ENCODE results near the gene KRT82.

The KRT82 gene

DNA sequence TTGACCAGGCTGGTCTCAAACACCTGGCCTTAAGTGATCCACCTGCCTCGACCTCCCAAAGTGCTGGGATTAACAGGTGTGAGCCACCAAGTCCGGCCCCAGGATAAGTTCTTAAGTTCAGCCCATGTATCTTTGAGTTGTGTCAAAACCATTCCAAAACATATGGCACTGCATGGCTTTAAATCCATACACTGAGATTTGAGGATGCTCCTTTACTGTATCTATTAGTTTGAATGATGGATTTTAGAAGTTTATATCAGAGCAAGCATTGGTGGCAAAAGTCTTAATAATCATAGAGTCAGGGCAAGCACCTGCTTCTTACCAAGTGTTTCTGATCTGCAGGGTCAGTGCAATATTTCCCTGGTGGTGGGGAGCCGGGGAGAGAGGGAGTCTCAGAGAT lies 39.7 kb upstream of the KRT82 start:
- TF ChIP-seq, protein P1, sequence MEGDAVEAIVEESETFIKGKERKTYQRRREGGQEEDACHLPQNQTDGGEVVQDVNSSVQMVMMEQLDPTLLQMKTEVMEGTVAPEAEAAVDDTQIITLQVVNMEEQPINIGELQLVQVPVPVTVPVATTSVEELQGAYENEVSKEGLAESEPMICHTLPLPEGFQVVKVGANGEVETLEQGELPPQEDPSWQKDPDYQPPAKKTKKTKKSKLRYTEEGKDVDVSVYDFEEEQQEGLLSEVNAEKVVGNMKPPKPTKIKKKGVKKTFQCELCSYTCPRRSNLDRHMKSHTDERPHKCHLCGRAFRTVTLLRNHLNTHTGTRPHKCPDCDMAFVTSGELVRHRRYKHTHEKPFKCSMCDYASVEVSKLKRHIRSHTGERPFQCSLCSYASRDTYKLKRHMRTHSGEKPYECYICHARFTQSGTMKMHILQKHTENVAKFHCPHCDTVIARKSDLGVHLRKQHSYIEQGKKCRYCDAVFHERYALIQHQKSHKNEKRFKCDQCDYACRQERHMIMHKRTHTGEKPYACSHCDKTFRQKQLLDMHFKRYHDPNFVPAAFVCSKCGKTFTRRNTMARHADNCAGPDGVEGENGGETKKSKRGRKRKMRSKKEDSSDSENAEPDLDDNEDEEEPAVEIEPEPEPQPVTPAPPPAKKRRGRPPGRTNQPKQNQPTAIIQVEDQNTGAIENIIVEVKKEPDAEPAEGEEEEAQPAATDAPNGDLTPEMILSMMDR (IDR thresholded peaks at IDR 0.05; ENCODE audit: low read depth, low read length), result no peak
- H3K4me3 ChIP-seq (ENCODE audit: low read depth, low read length), result no peak overlapping the region

DNA sequence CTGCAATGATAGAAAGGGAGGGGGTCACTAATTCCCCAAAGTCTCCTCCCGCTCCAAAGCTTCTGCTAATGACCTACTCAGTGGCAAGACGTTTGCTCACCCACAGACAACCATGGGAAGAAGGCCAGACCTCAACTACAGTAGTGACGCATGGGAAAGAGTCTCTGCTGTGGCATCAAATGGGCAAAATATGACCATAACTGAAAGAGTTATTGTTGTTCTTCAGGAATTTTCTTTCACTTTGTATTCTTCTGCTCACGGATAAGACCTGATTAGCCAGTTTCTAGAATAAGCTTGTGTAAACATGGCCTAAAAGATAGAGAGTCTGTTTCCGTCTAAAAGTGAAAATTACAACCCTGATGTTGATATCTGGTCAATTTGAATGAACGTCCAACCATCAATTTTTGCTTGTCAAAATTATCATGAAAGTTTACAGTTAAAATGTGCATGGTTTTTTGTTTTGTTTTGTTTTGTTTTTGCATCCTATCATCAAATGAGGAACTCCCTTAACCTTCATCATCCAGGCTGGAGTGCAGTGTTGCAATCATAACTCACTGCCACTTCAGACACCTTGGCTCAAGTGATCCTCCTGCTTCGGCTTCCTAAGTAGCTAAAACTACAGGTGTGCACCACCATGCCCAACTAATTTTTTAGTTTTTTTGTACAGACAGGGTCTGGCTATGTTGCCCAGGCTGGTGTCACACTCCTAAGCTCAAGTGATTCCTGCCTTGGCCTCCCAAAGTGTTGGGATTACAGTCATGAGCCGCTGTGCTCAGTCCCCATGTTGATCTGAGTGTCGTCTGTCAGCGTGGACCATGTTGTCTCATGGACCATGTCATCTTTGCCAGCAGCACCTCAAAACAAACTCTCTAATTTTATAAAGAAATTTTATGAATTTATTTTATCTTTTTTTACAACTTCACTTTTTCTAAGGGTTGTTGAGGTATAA lies 38.8 kb upstream of the KRT82 start:
- no peak overlapping the region for H3K4me3 ChIP-seq (ENCODE audit: low read depth, low read length)
- TF ChIP-seq, protein P1 (IDR thresholded peaks at IDR 0.05; ENCODE audit: low read depth, low read length), result no peak

DNA sequence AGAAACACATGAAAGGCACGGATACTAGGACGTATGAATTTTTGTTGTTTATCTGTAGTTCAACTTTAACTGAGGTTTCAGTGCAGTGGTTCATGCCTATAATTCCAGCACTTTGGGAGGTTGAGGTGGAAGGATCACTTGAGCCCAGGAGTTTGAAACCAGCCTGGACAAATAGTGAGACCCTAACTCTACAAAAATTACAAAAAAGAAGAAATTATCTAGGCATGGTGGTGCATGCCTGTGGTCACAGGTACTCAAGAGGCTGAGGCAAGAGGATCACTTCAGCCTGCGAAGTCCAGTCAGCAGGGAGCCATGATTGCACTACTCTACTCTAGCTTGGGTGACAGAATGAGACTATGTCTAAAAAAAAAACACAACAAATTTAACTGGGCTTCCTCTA lies 37.8 kb upstream of the KRT82 start:
- TF ChIP-seq, protein P1 (IDR thresholded peaks at IDR 0.05; ENCODE audit: low read depth, low read length), result no peak
- H3K4me3 ChIP-seq (ENCODE audit: low read depth, low read length), result no peak overlapping the region

DNA sequence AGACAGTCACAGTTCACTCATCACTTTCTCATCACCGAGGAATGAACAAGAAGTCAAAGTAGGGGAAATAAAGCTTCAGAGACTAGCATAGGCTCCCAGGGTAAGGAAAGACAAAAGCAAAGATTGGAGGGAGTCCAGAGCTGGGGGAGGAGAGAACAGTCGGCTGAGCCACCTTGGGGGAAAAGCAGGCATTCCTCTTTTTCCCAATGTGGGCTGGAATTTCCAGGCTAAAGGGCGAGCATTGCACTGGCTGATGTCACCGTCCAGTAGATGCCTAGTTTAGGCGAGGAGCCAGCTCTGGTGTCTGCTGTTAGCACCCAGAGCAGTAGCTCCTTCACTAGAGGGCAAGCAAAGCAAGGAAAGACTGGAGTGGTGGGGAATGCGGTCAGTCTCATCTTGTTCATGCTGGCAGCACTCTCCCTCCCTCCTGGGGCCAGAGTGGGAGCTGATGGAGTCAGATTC lies 36.5 kb upstream of the KRT82 start:
- TF ChIP-seq, protein P1 (IDR thresholded peaks at IDR 0.05; ENCODE audit: low read depth, low read length), result no peak
- no peak overlapping the region for H3K4me3 ChIP-seq (ENCODE audit: low read depth, low read length)

DNA sequence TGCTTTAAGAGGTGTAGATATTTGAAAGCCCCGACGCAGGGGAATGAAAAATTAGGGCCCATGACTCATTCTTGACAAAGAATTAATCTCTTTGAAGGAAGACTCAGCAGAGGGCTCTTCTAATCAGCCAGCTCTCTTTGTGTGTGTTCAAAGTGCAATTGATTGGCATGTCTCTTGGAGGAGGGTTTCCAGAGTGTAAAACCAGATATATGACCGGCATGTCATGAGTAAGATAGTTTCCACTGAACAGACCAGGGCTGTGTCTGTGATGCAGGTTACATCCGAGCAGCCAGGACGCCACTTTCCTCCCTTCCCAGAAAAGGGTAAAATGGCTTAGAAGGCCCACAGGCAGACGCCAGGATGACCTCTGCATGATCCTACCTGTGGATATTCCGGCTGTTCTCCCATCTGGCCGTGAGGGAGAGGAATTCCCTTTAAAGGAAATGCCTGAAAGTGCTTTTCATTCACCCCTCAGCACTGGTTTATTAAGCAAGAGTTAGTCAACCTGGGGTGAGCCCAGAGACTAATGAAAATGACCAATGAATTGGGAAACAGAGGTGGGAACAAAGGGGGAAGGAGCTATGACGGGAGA lies 35.3 kb upstream of the KRT82 start:
- H3K4me3 ChIP-seq (ENCODE audit: low read depth, low read length), result no peak overlapping the region

DNA sequence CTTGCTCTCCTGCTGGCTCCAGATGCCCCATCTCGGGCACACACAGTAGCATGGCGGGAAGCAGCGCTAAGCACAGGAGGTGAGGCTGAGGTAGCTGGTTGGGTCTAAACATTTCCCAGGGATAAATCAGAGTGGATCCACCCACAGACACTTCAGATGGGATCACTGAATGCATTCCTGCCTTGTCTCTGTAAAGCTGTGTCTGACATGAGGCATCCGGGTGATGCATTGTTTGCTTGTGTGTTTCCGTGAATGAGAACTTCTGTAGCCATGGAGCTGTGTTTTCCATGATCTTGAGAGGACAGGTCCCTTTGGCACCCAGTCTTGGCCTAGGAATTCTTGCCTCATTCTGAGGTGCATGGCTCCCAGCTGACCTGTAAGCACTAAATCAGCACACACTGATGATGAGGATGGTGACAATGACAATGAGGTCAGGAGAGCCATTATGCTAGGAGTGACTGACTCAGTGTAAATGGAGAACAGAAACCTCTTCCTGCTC lies 34.7 kb upstream of the KRT82 start:
- H3K4me3 ChIP-seq (ENCODE audit: low read depth, low read length), result no peak overlapping the region
- TF ChIP-seq, protein P1 (IDR thresholded peaks at IDR 0.05; ENCODE audit: low read depth, low read length), result no peak

More for the DNA sequence above, 35.3 kb upstream of the KRT82 start:
- TF ChIP-seq, protein P1 (IDR thresholded peaks at IDR 0.05; ENCODE audit: low read depth, low read length), result no peak

DNA sequence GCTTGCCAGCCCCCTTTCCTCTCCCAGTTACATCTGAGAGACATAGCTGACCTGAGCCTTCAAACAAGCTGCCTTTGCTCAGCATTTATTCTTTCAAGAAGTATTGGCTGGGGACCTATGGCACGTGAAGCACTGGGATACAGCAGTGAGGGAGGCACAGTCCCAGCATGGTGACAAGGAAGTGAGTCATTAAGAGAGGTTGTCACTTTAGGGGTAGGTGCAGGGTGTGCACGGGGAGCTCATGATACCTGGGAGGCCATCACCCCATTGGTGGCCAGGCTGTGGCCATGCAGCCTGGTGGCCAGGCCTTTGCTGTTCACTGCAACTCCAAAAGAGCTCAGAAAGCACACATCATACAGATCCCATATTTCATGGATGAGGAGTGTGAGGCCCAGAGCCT lies 33.7 kb upstream of the KRT82 start:
- H3K4me3 ChIP-seq (ENCODE audit: low read depth, low read length), result no peak overlapping the region
- TF ChIP-seq, protein P1 (IDR thresholded peaks at IDR 0.05; ENCODE audit: low read depth, low read length), result no peak

Data from WI38 (cell line).